CD4-positive, alpha-beta T cell treated with Interleukin-6 at 100 ng/mL for 8 hours (primary cell): Measurements from ENCODE around the gene ANKFN1.

Source experiments
- DNase-seq: peaks from one replicate; pipeline ENCODE4 v3.0.0-alpha.2; 2020; ENCODE audit warnings: mixed read lengths, low spot score

Gene ANKFN1, protein sequence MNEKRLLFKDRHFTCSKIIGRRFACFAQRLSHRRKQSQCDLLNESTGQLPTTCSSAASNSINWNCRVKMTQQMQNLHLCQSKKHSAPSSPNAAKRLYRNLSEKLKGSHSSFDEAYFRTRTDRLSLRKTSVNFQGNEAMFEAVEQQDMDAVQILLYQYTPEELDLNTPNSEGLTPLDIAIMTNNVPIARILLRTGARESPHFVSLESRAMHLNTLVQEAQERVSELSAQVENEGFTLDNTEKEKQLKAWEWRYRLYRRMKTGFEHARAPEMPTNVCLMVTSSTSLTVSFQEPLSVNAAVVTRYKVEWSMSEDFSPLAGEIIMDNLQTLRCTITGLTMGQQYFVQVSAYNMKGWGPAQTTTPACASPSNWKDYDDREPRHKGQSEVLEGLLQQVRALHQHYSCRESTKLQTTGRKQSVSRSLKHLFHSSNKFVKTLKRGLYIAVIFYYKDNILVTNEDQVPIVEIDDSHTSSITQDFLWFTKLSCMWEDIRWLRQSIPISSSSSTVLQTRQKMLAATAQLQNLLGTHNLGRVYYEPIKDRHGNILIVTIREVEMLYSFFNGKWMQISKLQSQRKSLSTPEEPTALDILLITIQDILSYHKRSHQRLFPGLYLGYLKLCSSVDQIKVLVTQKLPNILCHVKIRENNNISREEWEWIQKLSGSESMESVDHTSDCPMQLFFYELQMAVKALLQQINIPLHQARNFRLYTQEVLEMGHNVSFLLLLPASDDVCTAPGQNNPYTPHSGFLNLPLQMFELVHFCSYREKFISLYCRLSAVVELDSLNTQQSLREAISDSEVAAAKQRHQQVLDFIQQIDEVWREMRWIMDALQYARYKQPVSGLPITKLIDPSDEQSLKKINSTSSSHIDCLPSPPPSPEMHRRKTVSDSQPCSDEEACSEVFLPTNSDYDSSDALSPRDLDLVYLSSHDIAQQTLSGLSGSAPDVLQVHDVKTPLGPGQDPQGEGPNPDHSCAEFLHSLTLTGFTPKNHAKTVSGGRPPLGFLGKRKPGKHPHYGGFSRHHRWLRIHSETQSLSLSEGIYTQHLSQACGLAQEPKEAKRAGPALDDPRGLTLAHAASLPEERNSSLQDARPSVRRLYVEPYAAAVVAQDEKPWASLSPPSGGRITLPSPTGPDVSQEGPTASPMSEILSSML

GRCh38 chr17:56152874-56153602 is at the start of gene ANKFN1:
ANKFN1 (plus strand) TSS chr17:56153475; CDS start chr17:56212668, 59,193 bp downstream.
- no peak for DNase-seq

DNA sequence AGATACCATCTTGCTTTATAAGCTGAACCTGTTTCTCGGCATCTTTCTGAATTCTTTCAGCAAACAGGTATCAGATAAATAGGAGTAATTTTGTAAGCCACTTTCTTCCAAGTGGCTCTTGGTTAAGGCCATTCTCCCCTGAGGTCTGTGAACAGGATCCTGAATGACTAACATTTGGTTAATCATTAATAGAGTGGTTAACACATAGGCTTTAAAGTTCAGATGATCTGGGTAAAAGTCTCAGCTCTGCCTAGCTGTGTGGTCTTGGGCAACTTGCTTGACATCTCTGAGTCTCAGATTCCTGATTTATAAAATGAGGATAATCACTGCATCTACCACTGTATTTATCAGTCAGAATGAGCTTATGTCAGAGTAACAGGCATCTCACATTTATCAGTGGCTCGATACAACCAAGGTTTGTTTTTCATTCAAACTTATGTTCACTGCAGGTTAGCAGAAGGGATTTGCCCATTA is 44.4 kb upstream of the ANKFN1 start:
- no peak for DNase-seq

DNA sequence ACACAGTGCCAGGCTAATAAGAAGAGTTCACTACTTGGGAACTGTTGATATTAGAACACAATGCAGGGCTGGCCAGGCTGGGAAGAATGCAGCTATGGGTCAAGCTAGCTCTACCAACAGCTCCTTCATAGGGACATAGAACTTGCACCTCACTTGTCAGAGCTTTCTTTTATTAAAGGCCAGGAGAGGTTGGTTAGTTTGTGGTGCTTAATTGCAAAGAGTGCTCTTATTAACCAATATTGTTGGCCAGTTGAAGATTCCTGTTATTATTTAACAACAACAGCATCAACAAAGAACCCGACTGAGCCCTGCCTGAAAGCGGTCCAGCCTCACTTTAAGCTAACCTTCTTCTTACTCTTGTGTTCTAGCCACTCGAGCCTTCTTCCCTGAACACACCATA is 43.4 kb upstream of the ANKFN1 start:
- no peak for DNase-seq

GRCh38 chr17:56110463-56111135 is 42.7 kb upstream of the ANKFN1 start:
- no peak for DNase-seq

- no peak for DNase-seq
Measured at GRCh38 chr17:56111706-56112485, 41.4 kb upstream of the ANKFN1 start.

DNA sequence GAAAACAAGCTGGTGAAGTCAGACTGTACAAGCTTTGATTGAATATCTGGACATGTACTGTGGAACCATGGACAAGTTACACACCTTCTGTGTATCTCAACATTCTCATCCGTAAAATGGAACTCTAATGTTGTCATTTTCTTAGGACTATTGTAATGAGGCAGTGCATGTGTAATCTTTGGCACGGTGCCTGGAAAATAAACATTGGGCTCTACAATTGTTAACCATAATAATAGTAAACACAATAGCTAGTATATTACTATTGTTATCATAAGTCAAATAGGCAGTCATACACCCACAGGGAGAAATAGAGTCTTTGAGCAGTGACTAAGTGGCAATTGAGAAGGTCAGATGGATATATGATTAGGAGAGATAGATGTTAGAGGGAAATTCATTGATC is 39.8 kb upstream of the ANKFN1 start:
- DNase-seq = no peak

DNA sequence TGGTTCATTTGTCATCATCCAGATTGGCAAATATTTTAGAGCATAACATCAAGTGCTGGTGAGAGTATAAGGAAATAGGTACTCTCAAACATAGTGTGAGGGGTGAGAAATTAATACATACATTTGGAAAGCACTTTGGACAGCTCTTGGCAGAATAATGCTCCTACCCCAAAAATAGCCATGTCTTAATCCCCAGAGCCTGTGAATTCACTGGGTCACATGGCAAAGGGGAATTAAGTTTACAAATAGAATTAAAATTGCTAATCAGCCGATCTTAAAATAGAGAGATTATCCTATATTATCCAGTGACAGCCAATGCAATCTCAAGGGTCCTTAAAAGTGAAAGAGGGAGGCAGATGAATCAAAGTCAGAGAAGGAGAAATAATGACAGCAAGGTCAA is 38.8 kb upstream of the ANKFN1 start:
- no peak for DNase-seq

DNA sequence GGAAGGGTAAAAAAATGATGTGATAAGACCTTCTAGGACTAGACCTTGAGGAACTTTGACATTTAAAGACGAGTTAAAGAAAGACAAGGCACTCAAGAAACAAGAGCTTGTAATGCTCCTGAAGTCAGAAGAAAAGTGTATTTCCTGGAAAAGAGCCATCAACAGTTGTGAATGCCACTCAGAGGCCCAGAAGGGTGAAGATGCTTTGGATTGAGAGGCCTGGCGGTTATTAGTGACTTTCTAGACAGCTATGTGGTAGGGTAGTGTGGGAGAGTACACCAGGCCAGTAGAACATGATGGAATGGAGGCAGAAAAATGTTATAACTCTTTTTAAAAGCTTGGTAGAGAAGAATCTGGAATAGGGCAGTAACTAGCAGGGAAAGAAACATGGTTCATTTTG is 34.1 kb upstream of the ANKFN1 start:
- no peak for DNase-seq

- DNase-seq = no peak
Measured at GRCh38 chr17:56119936-56120335, 33.3 kb upstream of the ANKFN1 start.

GRCh38 chr17:56121191-56122051 is 31.9 kb upstream of the ANKFN1 start:
- no peak for DNase-seq

GRCh38 chr17:56125830-56126819 is 27.1 kb upstream of the ANKFN1 start:
- DNase-seq = no peak

DNA sequence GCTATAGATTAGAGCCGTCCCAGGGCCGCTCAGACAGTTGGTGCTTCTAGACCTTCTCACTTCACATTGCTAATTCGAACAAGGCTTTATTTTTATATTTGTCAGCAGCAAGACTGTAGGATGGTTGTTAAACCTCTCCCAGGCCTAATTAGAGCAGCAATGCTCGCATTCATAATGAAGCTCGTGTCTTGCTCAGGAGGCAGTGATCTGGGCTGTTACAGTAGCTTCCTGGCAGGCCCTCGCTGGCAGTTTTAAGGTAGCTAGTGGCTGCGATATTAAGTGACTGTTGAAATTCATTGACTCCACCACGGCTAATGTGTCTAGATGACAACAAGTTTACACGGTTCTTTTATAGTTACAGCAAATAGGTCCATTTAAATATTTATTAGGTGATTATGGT is 23.2 kb upstream of the ANKFN1 start:
- no peak for DNase-seq

- DNase-seq = no peak
Measured at GRCh38 chr17:56130631-56131030, 22.6 kb upstream of the ANKFN1 start.

GRCh38 chr17:56131431-56131830 is 21.8 kb upstream of the ANKFN1 start:
- DNase-seq = no peak

DNA sequence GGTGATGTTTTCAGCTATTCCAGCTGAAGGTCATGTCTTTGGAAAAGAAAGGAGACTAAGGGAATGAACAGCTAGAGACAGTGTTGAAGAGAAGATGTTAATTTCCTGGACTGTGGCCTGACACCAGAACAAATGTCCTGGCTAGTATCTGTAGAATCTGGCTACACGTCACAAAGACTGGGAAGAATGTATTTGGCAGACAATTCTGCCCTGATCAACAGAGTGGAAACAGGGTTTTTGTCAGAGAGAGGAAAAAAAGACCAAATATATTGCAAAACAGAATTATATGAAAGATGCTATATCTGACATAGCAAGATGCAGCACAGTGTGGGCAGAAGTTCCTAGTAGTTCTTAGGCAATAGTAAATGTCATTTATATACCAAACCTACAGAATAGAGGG is 17.0 kb upstream of the ANKFN1 start:
- DNase-seq = no peak

- no peak for DNase-seq
Measured at GRCh38 chr17:56141046-56141839, 12.0 kb upstream of the ANKFN1 start.

DNA sequence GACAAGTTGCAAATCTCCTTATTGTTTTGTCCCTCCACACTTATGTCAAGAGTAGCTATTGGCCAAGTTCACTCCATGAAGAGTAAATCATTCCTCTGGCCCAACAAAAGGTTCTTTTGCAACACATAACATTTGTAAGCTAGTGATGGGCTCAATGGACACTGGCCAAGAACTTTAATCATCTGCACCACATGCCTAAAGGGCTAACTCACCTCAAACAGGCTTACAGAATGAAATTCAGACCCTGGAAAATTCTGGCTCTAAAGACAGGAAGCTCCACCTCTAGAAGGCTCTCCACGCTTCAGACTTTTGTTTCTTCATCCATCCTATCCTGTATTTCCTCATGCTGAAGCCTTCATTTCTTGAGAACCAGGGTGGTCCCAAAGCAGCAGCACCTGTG is 10.9 kb upstream of the ANKFN1 start:
- no peak for DNase-seq
